Umbilical cord (tissue), 2 donors: ENCODE results near the gene FBLN1. TPM values are rescaled to one million over a fixed set of nuclear protein-coding genes. Genes with fewer than 3 reads are reported as not detected.

Source experiments
- DNase-seq: peaks from one replicate; pipeline ENCODE4 v3.0.0-alpha.2; 2015; ENCODE audit warnings: low spot score
- total RNA-seq: library from RNA; depleted of rRNA; stranded (reverse); fragments of >200 nt; gene quantifications from one replicate; pipeline ENCODE4 v1.2.3, GENCODE V29; 2014; ENCODE audit warnings: low replicate concordance; ENCODE audit not compliant: insufficient read depth

The FBLN1 gene
- total RNA-seq, 1 donor from 2014 or later: 248 TPM

DNA sequence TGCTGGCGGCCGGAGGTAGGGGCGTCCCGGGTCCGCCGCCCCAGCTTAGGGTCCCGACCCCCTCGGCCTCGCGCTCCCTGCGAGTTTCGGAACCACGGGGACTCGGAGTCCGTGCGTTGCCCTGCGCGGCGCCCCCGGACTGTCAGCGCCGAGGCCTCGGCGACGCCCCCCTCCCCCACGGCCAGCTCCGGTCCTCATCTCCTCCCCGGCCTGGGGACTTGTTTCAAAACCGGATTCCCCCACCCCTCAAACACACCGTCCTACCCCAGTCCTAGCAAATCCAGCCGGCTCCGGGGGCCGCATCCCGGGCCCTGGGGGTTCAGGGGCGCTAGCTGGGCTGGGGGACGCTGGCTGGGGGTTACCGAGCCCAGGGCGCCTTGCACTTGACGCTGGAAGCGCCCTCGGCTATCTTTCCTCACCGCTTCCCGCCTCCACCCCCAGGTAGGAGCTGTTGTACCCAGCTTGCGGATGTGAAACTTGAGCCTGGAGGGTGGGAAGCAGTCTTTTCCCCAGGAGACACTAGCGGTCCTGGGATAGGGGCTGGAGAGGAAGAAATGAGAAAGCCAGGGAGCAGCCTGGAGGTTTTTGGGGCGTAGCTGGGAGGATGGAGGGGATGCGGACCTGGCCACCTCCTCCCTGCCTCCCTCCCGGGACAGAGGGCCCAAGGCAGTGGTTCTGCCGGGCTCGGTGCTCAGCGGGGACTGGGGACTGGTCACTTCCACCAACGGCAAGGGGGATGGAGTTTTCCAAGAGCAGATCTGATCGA, 550 bp downstream of the FBLN1 start:
- no peak for DNase-seq

- no peak for DNase-seq
Observed at GRCh38 chr22:45503816-45504372, 1.2 kb downstream of the FBLN1 start.

DNA sequence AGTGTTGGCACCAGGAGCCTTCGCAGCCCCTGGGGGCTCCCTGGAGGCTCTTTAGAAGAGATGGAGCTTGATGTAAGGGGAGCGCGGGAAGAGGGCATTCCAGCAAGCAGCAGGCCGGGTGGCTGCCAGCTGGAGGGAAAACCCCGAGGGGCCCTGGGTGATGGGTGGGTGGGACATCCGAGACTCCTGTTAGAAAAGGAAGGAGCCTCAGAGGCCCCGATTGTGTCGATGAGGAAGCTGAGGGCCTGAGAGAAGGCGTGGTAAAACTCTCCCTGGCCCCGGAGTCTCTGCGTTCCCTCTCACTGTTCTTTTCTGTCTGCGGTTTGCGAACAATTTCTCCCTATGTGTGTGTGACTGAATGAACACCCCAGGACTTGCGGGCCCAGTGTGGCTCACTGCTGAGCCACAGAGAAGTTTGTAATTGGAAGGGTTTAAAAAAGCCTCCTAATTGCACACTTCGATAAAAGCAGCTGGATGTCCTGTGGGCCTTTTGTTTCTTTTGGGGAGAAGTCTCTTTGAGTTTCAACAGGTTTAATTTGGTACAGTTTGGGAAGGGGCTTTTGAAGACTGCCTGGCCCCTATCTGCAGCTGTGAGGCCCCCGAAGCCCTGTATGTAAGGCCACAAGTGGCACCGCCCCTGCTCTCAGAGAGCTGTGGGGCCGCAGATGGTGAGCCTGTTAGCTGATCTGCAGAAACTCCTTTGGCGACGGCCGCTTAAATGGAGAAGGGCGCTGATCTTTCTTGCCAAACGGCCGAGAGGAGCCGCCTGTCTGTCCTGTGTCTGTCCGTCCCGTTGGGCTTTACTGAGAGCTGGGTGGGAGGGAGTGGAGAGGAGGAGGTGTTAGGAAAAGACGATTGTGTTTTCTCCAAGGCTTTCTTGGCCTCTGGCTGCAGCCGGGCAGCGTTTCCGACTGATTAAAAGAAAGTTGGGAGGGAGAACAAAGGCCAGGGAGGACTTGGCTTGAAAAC, 2.0 kb downstream of the FBLN1 start:
- DNase-seq: peak; percentile 85

DNA sequence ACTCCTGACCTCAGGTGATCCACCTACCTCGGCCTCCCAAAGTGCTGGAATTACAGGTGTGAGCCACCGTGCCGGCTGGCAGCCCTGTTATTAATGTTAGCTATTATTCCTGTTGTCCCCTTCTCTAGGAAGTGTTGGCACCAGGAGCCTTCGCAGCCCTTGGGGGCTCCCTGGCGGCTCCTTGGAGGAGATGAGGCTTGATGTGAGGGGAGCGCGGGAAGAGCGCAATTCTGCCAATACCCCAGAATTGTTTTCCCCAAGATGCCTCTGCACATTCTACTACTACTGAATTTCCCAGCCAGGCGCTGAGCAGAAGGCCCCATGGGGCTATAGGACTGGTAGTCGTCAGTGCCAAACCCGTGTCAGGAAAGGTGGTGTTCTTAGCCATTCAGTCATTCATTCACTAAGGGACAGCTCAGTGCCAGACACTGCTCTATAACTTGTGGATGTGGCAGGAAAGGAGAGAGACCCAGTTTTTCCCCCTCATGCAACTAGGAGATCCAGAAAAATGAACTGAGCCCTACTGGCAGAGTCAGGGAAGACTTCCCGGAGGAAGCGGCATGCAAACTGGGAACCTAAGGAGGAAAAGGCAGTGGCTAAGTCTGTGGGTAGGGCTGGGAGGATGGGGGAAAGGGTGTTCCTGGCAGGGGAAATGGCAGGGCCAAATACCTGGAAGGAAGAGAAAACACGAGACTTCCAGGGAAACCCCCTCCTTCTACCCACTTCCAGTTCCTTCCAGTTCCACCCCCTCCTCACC, 3.5 kb downstream of the FBLN1 start:
- no peak for DNase-seq

- no peak for DNase-seq
Observed at GRCh38 chr22:45506816-45507360, 4.2 kb downstream of the FBLN1 start.

DNA sequence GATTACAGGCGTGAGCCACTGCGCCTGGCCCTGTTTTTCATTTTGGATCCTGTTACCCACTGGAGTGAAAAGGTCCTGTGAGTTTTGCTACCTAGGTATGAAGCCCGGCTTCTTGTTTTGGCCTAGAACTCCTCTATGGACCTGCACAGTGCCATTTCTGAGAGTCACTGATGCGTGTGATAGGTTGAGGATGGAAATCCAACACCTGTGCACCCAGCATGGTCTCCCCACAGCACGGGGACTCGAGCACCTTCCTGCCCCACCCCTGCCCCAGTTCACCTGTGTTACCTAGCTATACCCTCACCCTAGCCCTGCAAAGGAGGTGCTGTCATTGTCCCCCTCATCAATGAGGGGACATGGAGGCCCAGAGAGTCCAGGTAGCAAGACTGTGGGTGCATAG, 5.1 kb downstream of the FBLN1 start:
- no peak for DNase-seq

DNA sequence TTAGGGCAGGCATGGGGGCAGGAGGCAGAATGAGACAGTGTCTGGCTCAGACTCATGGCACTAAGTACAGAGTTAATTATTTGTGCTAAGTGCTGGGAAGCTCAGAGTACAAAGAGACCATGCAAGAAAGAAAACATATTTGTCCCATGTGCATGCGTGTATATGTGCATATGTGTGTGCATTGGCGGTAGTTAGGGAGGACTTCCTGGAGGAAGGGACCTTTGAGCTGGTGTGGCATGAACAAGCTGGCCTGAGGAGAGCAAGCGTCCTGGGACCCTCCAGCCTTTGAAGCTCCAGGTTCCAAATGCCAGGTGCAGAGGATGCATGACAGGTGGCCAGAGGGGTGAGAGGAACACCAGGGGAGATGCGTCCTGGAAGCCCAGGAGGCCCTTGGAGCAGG, 6.1 kb downstream of the FBLN1 start:
- DNase-seq: no peak

DNA sequence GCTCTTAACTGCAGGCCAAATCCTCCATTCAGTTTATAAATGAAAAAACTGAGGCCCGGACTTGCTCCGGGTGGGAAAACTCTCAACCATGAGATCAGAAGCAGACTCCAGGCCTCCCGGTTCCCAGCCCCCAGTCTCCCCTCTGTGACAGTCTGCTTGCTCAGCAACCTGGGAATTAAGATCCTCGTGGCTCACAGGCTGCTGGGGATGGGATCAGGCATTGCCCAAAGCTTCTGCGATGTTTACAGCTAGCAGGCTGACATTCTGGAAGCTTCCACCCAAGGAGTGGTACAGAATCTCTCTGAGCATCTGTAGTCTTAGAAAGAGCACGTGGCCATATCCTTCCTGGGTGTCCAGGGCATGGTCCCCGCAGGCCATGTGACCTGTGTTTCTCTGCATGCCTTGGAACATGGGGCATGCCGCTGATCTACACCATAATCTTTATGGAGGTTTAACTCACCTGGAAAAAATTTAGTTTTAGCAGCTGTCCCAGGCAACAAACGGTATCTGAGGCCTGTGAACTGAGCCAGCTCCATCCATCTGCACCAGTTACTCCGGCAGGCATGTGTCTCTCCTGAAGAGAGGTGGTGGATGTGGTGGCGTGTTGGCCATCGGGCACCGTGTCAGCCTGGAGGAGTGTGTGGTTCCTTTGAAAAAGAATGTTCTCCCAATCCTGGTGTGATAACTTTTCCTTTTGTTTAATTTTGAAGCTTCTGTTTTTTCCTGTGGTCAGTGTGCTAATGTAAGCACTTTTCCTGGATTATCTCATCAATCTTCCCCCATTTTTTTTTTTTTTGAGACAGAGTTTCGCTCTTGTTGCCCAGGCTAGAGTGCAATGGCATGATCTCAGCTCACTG, 7.9 kb downstream of the FBLN1 start:
- peak; percentile 91 for DNase-seq

DNA sequence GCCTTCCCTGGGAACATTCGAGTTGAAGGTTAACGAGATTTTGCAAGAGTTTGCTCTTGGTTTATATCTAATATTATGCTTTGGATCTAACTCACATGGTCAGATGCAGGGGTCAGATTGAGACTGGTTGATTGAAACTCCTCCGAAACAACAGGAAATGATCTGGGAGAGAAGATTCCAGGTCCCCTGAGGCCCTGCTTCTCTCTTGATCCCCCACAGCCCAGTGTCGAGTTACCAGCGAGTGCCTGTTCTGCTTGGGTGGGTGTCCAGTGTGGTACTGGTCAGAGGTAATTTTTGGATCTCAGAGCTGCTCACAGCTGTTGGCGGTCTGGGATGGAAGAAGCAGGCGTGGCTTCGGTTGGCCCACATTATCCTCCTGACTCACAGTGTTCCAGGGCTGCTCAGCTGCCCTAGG, 9.2 kb downstream of the FBLN1 start:
- peak; percentile 93 for DNase-seq

DNA sequence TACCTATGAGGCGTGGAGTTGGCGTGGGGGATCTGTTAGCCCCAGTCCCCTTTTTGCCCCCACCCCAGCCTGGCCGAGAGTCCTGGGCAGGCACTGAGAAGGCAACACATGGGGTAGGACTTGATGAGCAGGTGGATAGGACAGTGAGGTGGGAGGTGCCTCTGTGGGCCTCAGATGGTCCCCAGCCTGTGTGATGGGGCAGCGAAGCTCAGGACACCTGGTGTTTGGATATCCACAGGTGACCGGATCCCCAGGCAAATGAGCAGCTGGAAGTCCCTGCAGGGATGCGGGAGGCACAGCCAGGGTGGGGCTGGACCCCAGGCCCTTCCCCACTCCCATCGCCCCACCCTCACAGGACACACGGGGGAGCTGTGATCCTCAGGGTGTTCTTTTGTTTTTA, 9.7 kb downstream of the FBLN1 start:
- DNase-seq: no peak

DNA sequence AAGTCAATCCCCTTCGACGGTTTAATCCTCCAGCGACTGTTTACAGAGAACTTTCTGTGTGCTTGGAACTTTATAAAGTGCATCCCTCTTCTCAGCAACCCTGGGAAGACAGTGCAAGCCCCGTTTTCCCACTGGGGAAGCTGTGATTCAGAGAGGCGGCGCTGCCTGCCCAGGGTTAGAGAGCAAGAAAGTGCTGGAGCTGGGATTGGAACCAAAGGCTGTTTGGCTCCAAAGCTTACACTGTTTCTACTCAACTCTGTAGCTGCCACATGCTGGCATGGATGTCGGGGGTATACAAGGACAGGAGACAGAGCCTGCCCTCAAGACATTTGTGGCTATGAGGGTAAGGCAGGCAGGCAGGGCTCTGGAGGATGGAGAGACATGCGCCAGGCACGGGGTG, 13.0 kb downstream of the FBLN1 start:
- no peak for DNase-seq

DNA sequence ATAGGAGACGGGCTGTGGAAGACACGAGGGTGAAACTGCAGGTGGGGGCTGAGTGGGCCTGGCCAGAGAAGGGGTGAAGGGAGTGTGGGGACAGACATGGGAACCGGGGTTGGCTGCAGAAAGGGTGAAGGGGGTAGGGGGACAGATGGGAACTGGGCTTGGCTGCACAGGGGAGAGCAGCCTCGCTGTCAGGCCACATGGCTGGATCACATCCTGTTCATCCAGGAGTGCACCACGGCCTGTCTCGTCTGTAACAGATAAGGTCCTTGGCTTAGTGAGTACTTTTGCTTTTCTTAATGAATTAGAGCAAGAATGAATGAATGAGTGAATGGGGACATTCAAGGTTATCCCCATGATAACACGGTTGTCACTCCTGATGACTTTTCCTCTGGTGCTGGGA, 13.5 kb downstream of the FBLN1 start:
- no peak for DNase-seq

- peak; percentile 62 for DNase-seq
Observed at GRCh38 chr22:45516923-45517675, 14.4 kb downstream of the FBLN1 start.

- no peak for DNase-seq
Observed at GRCh38 chr22:45518136-45518535, 15.5 kb downstream of the FBLN1 start.

- DNase-seq: no peak
Observed at GRCh38 chr22:45518580-45518991, 15.9 kb downstream of the FBLN1 start.

DNA sequence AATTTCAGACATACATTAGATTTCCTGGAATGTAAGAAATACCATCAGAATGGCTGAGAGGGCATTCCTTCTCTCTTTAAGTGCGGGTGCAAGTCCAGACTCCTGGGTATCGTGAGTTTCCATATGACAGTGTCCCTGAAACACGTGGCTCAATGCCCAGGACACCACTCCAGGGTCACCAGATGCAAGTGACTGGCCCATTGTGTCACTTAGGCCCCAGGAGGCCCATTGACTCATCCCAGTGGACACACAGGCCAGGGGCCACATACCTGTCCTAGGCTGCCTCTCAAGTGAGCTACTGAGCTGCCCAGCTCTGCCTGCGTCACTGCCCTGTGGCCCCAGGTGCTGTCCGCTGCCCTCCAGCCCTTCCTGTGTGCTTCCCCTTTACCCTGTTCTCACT, 18.5 kb downstream of the FBLN1 start:
- DNase-seq: no peak

- peak; percentile 99 for DNase-seq
Observed at GRCh38 chr22:45522462-45522861, 19.8 kb downstream of the FBLN1 start.

DNA sequence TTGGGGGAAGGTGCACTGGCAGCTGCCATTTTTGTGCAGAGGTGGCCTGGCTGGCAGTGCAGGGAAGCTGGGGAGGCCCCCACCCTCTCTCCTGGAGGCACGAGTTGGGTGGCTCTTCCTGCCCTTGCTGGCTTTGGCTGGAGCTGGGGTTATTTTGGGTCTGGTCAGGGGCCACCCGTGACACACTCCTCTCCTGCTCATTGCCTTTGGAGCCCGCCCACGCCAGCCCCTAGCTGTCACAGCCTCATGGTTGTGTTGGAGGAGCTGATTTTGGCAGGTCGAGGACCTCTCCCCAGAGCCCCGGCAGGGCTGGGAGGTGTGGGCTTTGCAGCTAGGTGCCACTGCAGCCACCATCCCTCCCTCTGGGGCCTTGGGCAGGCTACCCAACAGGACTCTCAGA, 21.5 kb downstream of the FBLN1 start:
- no peak for DNase-seq

- no peak for DNase-seq
Observed at GRCh38 chr22:45524966-45525365, 22.3 kb downstream of the FBLN1 start.

- no peak for DNase-seq
Observed at GRCh38 chr22:45525480-45525879, 22.8 kb downstream of the FBLN1 start.
